ENCODE data around the gene UBE4A. TPM values are rescaled to one million over a fixed set of nuclear protein-coding genes. Genes with fewer than 3 reads are reported as not detected.
"Not testable (repeated sequence)": the region's sequence is repeated elsewhere in the genome, so short reads cannot be mapped to it uniquely, and the experiment has no call there.

The UBE4A gene
- polyA plus RNA-seq, 3 donors: 34.5 to 50.0 (median 48.0) TPM

GRCh38 chr11:118398791-118399559 lies 39.6 kb downstream of the UBE4A start:
- DNase-seq: no peak

GRCh38 chr11:118401151-118401879 lies 41.9 kb downstream of the UBE4A start, which contains the start of gene ATP5MG:
Gene ATP5MG (plus strand): TSS chr11:118401606. CDS start chr11:118401666, 60 bp downstream.
- peak; percentile 91 for DNase-seq

- DNase-seq: no peak
Measured at GRCh38 chr11:118401880-118402590, 42.6 kb downstream of the UBE4A start.

- not testable (repeated sequence) for DNase-seq
Measured at GRCh38 chr11:118402594-118402993, 43.2 kb downstream of the UBE4A start.

GRCh38 chr11:118406599-118407166 lies 47.3 kb downstream of the UBE4A start:
- DNase-seq: no peak

GRCh38 chr11:118410055-118410745 lies 50.8 kb downstream of the UBE4A start:
- DNase-seq: no peak

GRCh38 chr11:118411530-118411929 lies 52.1 kb downstream of the UBE4A start:
- DNase-seq: no peak

- no peak for DNase-seq
Measured at GRCh38 chr11:118412921-118413320, 53.5 kb downstream of the UBE4A start.

GRCh38 chr11:118415062-118415738 lies 55.8 kb downstream of the UBE4A start:
- no peak for DNase-seq

GRCh38 chr11:118415739-118416068 lies 56.3 kb downstream of the UBE4A start:
- DNase-seq: no peak

GRCh38 chr11:118416900-118417299 lies 57.5 kb downstream of the UBE4A start:
- not testable (repeated sequence) for DNase-seq

GRCh38 chr11:118417801-118418200 lies 58.4 kb downstream of the UBE4A start:
- DNase-seq: no peak

- no peak for DNase-seq
Measured at GRCh38 chr11:118418766-118419165, 59.4 kb downstream of the UBE4A start.

- DNase-seq: no peak
Measured at GRCh38 chr11:118427707-118428106, 68.3 kb downstream of the UBE4A start.

GRCh38 chr11:118430956-118431355 lies 71.6 kb downstream of the UBE4A start:
- no peak for DNase-seq

- no peak for DNase-seq
Measured at GRCh38 chr11:118434123-118434552, 74.7 kb downstream of the UBE4A start.

- peak; percentile 56 for DNase-seq
Measured at GRCh38 chr11:118434553-118435289, 75.3 kb downstream of the UBE4A start.

GRCh38 chr11:118435290-118435892 lies 76.0 kb downstream of the UBE4A start:
- DNase-seq: peak; percentile 65

GRCh38 chr11:118435893-118436624 lies 76.7 kb downstream of the UBE4A start, which contains the start of gene KMT2A:
Gene KMT2A (plus strand): TSS chr11:118436492. CDS start chr11:118436513, 21 bp downstream.
- DNase-seq: peak; percentile 98

Measured in renal pelvis (tissue), 4 donors.